ENCODE data around the gene INAFM1. TPM values are rescaled to one million over a fixed set of nuclear protein-coding genes. Genes with fewer than 3 reads are reported as not detected.
A peak's percentile ranks its signal among the peaks of the same experiment; 100 is the strongest.

The INAFM1 gene
- total and polyA plus RNA-seq, 9 of the 15 experiments (the other 6 are each of a cell fraction or from before 2014, with no cell fraction given), result 0.71 to 30.9 (median 3.1) TPM

DNA sequence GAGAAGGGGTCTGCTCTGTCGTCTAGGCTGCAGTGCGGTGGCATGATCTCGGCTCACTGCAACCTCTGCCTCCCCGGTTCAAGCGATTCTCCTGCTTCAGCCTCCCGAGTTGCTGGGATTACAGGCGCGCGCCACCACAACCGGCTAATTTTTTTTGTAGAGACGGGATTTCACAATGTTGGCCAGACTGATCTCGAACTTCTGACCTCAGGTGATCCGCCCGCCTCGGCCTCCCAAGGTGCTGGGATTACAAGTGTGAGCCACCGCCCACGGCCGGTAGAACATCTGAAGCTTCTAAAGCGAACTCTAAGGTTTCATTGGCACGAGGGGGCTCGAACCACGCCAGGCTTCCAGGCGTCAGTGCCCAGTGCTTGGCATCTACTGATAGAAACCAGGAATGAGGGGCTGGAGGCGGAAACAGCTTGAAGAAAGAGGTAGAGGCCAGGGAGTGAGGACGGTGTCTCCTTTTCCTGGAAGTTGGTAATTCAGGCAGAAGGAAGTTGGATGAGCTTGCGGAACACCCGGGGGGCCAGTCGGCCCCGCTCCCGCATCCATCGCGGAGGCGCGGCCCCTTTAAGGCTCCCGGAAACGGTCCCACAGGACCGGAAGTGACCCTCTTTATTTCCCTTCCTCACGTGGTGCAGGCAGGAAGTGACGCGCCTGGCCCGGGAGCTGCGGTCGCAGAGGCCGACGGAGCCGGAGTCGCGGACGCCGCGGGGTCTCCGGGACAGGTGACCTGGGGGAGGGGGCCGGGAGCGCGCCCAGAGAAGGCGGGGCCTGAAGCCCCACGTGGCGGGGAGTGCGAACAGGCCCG is 18.6 kb upstream of the INAFM1 start, which contains the start of gene CCDC9 (continued):
- TF ChIP-seq, protein P1, sequence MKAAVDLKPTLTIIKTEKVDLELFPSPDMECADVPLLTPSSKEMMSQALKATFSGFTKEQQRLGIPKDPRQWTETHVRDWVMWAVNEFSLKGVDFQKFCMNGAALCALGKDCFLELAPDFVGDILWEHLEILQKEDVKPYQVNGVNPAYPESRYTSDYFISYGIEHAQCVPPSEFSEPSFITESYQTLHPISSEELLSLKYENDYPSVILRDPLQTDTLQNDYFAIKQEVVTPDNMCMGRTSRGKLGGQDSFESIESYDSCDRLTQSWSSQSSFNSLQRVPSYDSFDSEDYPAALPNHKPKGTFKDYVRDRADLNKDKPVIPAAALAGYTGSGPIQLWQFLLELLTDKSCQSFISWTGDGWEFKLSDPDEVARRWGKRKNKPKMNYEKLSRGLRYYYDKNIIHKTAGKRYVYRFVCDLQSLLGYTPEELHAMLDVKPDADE (conservative IDR thresholded peaks at IDR 0.05; ENCODE audit: control insufficient read depth, low read depth, low read length), result peak; percentile 47; the same call in 1 of the 2 replicates
- TF ChIP-seq CEBPG (CRISPR knock-in tag; IDR thresholded peaks at IDR 0.05) (peak; percentile 62), CEBPG (tag; conservative IDR thresholded peaks at IDR 0.05 in 1 of 2, IDR thresholded peaks at IDR 0.05 in 1 of 2) (peak; percentile 47 to 76; a peak in 3 of 4 replicates), L3MBTL2 (IDR thresholded peaks at IDR 0.05) (peak; percentile 82), MTA3 (IDR thresholded peaks at IDR 0.05; ENCODE audit: borderline replicate concordance) (peak; percentile 93), ETS2 (tag; IDR thresholded peaks at IDR 0.05; ENCODE audit: borderline replicate concordance, poor library complexity, severe bottlenecking) (no peak), ZNF175 (CRISPR knock-in tag; IDR thresholded peaks at IDR 0.05; ENCODE audit: low read depth) (0 out of 2 replicates have a peak, but pooled peaks have one; percentile 9), GATAD2A (IDR thresholded peaks at IDR 0.05) (no peak), TRIM24 (IDR thresholded peaks at IDR 0.05) (peak; percentile 35 to 62; a peak in 2 of 4 replicates), SUPT5H (IDR thresholded peaks at IDR 0.05) (peak; percentile 84)
- TF ChIP-seq, protein P2, sequence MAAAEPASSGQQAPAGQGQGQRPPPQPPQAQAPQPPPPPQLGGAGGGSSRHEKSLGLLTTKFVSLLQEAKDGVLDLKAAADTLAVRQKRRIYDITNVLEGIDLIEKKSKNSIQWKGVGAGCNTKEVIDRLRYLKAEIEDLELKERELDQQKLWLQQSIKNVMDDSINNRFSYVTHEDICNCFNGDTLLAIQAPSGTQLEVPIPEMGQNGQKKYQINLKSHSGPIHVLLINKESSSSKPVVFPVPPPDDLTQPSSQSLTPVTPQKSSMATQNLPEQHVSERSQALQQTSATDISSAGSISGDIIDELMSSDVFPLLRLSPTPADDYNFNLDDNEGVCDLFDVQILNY (CRISPR knock-in tag; IDR thresholded peaks at IDR 0.05), result no peak
- TF ChIP-seq, protein P3, sequence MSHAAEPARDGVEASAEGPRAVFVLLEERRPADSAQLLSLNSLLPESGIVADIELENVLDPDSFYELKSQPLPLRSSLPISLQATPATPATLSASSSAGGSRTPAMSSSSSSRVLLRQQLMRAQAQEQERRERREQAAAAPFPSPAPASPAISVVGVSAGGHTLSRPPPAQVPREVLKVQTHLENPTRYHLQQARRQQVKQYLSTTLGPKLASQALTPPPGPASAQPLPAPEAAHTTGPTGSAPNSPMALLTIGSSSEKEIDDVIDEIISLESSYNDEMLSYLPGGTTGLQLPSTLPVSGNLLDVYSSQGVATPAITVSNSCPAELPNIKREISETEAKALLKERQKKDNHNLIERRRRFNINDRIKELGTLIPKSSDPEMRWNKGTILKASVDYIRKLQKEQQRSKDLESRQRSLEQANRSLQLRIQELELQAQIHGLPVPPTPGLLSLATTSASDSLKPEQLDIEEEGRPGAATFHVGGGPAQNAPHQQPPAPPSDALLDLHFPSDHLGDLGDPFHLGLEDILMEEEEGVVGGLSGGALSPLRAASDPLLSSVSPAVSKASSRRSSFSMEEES (CRISPR knock-in tag; IDR thresholded peaks at IDR 0.05), result peak; percentile 34
- TF ChIP-seq, protein P4, sequence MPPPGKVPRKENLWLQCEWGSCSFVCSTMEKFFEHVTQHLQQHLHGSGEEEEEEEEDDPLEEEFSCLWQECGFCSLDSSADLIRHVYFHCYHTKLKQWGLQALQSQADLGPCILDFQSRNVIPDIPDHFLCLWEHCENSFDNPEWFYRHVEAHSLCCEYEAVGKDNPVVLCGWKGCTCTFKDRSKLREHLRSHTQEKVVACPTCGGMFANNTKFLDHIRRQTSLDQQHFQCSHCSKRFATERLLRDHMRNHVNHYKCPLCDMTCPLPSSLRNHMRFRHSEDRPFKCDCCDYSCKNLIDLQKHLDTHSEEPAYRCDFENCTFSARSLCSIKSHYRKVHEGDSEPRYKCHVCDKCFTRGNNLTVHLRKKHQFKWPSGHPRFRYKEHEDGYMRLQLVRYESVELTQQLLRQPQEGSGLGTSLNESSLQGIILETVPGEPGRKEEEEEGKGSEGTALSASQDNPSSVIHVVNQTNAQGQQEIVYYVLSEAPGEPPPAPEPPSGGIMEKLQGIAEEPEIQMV (tag; conservative IDR thresholded peaks at IDR 0.05; ENCODE audit: low read depth), result peak; percentile 67

All from K562 (cell line).